Measurements from ENCODE around the gene SYNE3. TPM values are rescaled to one million over a fixed set of nuclear protein-coding genes. Genes with fewer than 3 reads are reported as not detected.

SYNE3 gene
- total and polyA plus RNA-seq, 2 of the 8 experiments (the other 6 are each of a cell fraction or from before 2014, with no cell fraction given), result under 0.01 TPM; not detected in 1

- TF ChIP-seq ZNF274 (IDR thresholded peaks at IDR 0.05; ENCODE audit: borderline replicate concordance, extremely low read depth, low read length), result no peak
- no peak for TF ChIP-seq TEAD4 (IDR thresholded peaks at IDR 0.05; ENCODE audit: low read depth, low read length)
- TF ChIP-seq CTBP2 (IDR thresholded peaks at IDR 0.05; ENCODE audit: borderline replicate concordance, insufficient read depth, insufficient read length, low read length), result no peak
- TF ChIP-seq JUND (IDR thresholded peaks at IDR 0.05; ENCODE audit: low read length), result no peak
- TF ChIP-seq HDAC6 (IDR thresholded peaks at IDR 0.05; ENCODE audit: low read depth, low read length), result no peak
- TF ChIP-seq TCF12 (IDR thresholded peaks at IDR 0.05; ENCODE audit: low read depth, low read length), result no peak
- no peak for TF ChIP-seq TAF1 (IDR thresholded peaks at IDR 0.05; ENCODE audit: low read depth, low read length)
- no peak for TF ChIP-seq YY1 (IDR thresholded peaks at IDR 0.05; ENCODE audit: low read depth, low read length)
These were observed 43.6 kb downstream of the SYNE3 start (continued) for GRCh38 chr14:95472819-95473251.

All from H1 (cell line).